ENCODE data around the gene C2CD3. TPM values are rescaled to one million over a fixed set of nuclear protein-coding genes. Genes with fewer than 3 reads are reported as not detected.

Gene C2CD3
- total RNA-seq, 1 experiment from 2014 or later: 7.8 TPM

DNA sequence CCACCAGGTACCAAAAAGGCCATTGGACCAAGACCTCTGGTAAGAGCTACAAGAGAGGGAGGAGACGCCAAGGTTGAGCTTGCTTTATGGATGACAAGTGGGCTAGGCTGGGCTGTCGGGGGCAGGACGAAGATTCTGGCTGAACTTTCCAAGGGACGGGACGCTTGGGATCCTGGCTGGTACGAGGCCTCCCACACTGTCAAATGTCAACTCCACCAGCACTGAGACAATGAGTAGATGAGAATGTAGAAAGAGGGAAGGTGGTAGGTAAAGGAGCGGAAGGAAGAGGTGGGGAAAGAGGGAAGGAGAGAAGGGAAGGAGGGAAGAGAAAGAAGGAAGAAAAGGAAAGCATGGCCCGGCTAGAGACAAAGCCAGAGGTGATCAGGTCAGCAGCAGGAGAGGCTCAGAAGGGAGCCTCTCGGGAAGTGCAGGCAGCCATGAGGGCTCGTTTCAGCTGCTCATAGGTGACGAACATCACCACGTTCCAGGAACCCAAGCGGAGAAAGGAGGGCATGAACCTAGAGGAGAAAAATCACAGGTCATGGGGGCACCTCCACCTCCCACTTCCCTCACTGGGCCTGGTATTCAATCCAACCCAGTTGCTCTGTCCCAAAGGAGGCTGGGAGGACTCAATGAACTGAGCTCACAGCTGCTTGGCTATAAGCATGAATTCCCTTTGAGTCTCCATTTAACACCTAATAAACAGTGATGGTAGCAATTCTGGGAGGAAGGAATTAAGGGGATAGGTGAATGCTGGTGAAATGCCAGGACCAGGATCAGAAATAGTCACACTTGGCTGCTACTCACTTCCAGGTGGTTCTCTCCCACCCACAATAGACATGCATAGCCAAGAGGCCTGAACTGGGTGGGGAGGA, 196.0 kb downstream of the C2CD3 start:
- Histone ChIP-seq H3K36me3 (no peaks in the 10 kb centered on the region; the same call in 1 of the 2 replicates), H3K4me3 (no peak overlapping the region), H3K9me3 (no peaks in the 10 kb centered on the region), H3K27me3 (no peaks in the 10 kb centered on the region)
- no peak for DNase-seq

DNA sequence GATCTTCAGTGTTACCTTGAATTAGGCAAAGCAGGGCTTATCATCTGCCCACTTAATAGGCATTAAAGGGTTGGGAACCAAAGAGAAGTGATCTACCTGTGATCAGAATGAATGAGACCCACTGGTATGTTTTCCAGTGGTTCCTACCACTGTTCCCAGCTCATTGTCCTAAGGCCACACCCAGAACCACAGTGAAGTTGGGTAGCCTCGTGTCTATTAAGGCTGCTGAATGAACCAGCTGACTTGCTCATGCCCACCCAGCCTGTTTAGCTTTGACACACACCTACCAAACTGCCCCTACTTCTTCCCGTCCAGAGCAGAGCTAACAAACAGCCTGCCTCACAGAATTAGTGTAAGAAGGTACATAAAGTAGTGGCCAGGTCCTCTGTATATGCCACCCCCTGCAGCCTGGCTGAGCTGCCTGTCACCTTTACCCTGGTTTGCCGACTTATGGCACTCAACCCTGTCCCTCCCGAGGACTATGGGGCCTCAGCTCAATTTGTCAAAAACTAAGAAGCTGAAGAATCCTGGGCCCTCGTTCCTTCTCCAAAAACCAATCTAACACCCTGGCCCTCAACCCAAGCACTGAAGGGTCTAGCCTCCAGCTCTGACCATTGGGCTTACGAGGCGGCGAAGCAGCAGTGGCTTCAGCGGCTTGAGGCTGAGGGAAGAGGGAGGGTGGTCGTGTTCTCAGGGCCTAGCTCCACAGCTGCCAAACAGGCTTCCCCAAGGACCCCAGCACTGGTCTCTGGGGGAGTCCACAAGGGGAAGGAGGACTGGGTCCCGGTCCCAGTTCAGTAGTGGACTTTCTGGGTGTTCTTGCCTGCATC, 198.0 kb downstream of the C2CD3 start:
- DNase-seq: no peak
- no peak overlapping the region for H3K4me3 ChIP-seq
- no peaks in the 10 kb centered on the region; the same call in 1 of the 2 replicates for H3K36me3 ChIP-seq
- H3K9me3 ChIP-seq: no peaks in the 10 kb centered on the region
- H3K27me3 ChIP-seq: no peaks in the 10 kb centered on the region

DNA sequence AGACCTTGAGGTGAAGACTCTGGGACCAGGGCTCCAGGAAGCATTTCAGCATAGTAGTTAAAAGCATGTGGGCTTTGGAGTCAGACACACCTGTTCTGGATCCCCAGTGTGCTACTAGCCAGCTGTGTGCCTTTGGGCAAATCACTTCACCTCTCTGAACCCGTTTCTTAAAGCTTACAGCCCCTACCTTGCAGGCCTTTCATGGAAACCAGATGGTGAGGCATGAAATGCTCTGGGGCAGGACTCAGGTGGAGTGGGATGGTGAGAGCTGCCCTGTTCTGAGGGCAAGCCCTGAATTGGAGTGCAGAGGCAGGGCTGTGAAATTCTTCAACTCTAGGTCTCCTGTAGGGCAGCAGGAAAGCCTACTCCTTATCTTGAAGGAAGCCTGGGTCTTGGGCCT, 198.6 kb downstream of the C2CD3 start:
- no peaks in the 10 kb centered on the region for H3K27me3 ChIP-seq
- DNase-seq: no peak
- no peaks in the 10 kb centered on the region for H3K9me3 ChIP-seq
- no peak overlapping the region for H3K4me3 ChIP-seq
- H3K36me3 ChIP-seq: no peaks in the 10 kb centered on the region; the same call in 1 of the 2 replicates

DNA sequence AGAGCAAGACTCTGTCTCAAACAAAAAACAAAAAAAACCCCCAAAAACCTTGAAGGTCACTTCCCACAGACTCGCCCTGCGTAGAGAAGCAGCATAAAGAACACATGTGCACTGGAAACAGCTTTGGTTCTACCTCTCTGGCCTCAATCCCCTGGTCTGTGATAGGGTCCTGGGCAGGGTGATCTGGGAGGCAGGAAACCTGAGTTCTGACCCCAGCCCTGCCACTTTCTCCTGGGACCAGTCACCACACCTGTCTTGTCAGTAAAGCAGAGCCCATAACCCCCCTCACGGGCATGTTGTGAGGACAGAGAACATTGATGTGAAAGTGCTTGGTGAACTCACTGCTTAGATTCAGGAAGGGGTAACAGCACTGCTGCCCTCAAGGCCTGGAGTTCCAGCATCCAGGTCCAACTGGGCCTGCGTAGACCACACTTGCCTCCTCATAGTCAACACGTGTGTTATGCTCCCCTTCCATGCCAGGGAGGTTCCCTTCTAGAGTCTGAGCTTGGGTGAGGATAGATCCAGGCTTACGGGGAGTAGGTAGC, 199.6 kb downstream of the C2CD3 start:
- Histone ChIP-seq H3K4me3 (no peak overlapping the region), H3K27me3 (no peaks in the 10 kb centered on the region), H3K9me3 (no peaks in the 10 kb centered on the region), H3K36me3 (no peaks in the 10 kb centered on the region; the same call in 1 of the 2 replicates)
- no peak for DNase-seq

DNA sequence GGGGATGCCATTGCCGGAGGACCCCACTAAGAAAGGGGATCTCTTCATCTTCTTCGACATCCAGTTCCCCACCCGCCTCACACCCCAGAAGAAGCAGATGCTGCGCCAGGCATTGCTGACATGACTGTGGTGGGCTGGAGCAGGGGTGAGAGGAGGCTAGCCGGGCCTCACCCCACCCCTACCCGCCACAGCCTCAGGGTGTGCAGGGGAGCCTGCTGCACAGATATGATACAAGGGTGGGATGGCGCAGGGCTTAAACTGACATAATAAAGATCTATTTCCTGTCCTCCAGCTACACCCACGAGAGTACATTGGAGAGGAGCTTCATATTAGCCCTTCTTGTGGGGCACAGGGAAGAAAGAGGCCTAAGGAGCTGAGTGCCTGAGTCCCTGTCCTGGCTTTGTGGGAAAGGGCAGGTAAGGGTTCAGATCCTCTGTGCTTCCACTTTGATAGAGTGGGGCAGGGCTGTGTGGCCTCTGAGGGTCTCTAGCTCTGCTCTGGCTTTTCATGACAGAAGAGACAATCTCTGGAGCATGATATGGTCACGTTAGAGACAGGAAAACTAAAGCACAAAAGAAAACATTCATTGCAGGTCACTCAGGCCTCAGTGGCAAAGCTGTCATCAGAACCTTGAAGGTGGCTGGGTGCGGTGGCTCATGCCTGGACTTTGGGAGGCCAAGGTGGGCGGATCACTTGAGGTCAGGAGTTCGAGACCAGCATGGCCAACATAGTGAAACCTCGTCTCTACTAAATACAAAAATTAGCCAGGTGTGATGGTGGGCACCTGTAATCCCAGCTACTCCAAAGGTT, 200.6 kb downstream of the C2CD3 start:
- Histone ChIP-seq H3K9me3 (no peaks in the 10 kb centered on the region), H3K27me3 (no peaks in the 10 kb centered on the region), H3K36me3 (no peaks in the 10 kb centered on the region; the same call in 1 of the 2 replicates), H3K4me3 (no peak overlapping the region)
- no peak for DNase-seq

DNA sequence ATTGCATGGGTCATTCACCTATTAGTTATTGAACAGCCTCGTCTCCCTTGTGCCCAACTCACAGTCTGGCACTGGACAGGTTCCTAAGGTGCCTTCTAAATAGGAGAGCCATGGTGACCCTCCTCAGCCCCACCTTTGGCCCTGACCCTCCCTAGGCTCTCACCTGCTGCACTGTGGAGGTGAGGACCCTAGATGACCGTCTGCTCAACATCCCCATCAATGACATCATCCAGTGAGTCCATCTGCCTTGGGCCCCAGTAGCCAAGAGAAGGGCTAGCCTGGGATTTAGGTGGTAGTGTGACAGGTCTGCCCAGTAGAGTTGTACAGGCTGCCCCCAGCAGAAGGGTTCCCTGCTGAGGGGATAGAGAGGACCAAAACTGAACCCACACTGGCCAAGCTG, 201.7 kb downstream of the C2CD3 start:
- Histone ChIP-seq H3K27me3 (no peaks in the 10 kb centered on the region), H3K4me3 (no peak overlapping the region), H3K9me3 (no peaks in the 10 kb centered on the region), H3K36me3 (no peaks in the 10 kb centered on the region)
- no peak for DNase-seq

DNA sequence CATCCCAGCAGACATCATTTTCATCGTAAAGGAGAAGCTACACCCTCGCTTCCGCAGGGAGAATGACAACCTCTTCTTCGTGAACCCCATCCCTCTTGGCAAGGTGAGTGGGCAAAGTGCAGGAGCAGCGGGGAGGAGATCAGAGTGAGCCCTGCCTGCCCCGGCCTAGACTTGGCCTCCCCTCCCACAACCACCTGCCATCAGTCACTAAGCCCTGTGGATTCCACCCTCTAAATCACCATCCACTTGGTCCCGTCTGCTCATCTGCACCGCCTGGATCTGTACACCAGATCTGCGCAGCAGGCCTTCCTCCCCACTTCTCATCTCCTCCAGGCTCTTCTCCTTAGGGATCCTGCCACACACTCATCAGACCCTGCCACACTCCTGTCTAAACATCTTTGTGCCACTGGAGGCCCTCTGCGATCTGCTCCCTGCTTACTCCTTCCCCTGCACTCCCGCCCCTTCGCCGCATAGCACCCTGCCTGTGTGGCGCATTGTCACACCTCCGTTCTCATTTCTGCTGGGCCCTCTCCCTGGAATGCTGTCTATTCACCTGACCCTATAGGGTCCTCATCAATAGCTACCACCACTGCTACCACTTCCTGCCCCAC, 202.3 kb downstream of the C2CD3 start:
- H3K4me3 ChIP-seq: no peak overlapping the region
- H3K9me3 ChIP-seq: no peaks in the 10 kb centered on the region
- no peaks in the 10 kb centered on the region for H3K27me3 ChIP-seq
- H3K36me3 ChIP-seq: no peaks in the 10 kb centered on the region
- DNase-seq: no peak

DNA sequence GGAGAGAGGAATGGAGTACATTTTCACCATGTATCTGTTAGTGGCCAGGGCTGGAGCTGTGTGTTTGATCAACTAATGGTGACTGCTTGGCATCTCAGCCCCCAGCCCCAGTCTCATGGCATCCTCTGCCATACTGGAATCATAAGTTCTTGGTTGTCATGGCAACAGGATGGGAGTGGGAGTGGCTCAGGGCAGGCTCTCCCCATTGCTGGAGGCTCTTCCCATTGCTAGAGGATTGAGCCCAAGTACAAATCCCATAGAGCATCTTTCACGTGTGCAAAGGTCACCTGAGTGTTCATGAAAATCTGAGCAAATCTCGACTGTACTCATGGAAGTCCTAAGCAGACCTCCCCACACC, 205.1 kb downstream of the C2CD3 start:
- H3K27me3 ChIP-seq: no peaks in the 10 kb centered on the region
- DNase-seq: no peak
- H3K9me3 ChIP-seq: no peaks in the 10 kb centered on the region
- no peak overlapping the region for H3K4me3 ChIP-seq
- H3K36me3 ChIP-seq: no peaks in the 10 kb centered on the region

DNA sequence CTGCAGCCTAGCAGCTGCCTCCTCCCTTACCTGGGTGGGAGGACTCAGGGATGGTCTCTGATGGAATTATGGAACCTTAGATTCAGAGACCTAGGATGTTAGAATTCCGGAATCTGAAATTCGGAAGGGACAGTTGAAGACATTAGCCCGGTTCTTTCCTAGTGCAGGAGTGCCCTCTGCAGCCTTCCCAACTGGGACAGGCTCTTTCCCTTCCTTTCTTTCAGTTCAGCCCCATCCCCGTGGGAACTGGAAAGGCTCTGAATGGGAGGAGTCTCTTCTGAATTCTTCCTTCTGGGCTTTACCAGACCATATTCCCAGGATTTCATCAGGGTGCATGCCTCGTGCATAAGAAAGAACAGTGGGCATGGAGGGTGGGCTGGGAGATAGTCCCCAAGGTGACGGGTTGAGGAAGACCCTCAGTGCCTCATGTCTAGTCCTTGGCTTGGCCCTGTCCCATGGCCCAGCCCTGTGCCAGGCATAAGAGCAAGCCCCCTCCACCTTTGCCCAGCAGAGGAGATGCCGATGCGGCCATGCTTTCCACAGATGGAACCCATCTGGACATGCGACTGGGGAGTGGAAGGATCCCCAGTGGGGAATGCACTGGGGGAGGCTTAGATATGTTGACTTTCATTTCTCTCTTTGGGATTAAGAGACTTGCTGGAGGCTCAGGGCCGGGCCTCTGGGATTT, 205.6 kb downstream of the C2CD3 start:
- Histone ChIP-seq H3K4me3 (no peak overlapping the region), H3K9me3 (no peaks in the 10 kb centered on the region), H3K36me3 (no peaks in the 10 kb centered on the region), H3K27me3 (no peaks in the 10 kb centered on the region)
- no peak for DNase-seq

DNA sequence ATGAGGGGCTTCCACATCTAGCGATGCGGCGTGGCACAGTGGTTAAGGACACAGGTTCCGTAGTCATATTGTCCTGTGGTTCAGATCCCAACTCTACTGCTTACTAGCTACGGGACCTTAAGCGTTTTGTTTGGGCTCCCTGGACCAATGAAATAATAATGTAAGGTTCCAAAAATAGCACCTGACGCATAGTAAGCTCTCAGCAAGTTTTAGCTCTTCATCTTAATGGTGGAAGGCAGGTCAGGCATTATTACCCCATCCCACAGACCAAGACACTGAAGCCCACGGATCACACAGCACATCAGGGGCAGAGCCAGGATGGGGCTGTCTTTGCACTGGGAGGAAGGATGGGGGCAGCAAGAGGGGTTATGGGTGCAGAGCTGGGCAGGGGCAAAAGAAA, 206.9 kb downstream of the C2CD3 start:
- no peak for DNase-seq

More for the DNA sequence above, 206.9 kb downstream of the C2CD3 start:
- Histone ChIP-seq H3K36me3 (no peaks in the 10 kb centered on the region), H3K9me3 (no peaks in the 10 kb centered on the region), H3K4me3 (no peak overlapping the region), H3K27me3 (no peaks in the 10 kb centered on the region)

Other genes starting within 250 kb of the C2CD3 start
- gene DNAJB13, start 220.0 kb downstream of the C2CD3 start, total RNA-seq (2014; rRNA removed; shearing (Covaris generic); ENCODE audit: low replicate concordance): 0.79 TPM in 1 of 2 replicates, not detected in the other
- 2.3 TPM in 1 of 2 replicates, not detected in the other for gene UCP2, start 188.2 kb downstream of the C2CD3 start, total RNA-seq (2014; rRNA removed; shearing (Covaris generic); ENCODE audit: low replicate concordance)
- gene UCP3, start 161.9 kb downstream of the C2CD3 start, total RNA-seq (2014; rRNA removed; shearing (Covaris generic); ENCODE audit: low replicate concordance): not detected in 2 replicates
- gene PPME1, start 287 bp upstream of the C2CD3 start, total RNA-seq (2014; rRNA removed; shearing (Covaris generic); ENCODE audit: low replicate concordance): 29.0 and 31.6 TPM in 2 replicates
- gene P4HA3, start 140.6 kb upstream of the C2CD3 start, total RNA-seq (2014; rRNA removed; shearing (Covaris generic); ENCODE audit: low replicate concordance): not detected in 2 replicates
- gene PGM2L1, start 227.4 kb upstream of the C2CD3 start, total RNA-seq (2014; rRNA removed; shearing (Covaris generic); ENCODE audit: low replicate concordance): 0.39 and 0.92 TPM in 2 replicates

All from MG63 (cell line).